Natural killer cell (primary cell): ENCODE measurements around the gene PXDN. TPM values are rescaled to one million over a fixed set of nuclear protein-coding genes. Genes with fewer than 3 reads are reported as not detected.
"Not testable (repeated sequence)": the region's sequence is repeated elsewhere in the genome, so short reads cannot be mapped to it uniquely, and the experiment has no call there.

Source experiments
- ATAC-seq, 3 donors: fragments of 150-1000 bp in 2 of 3; fragments of 200-7000 bp in 1 of 3; cut with Tn5 transposase; 1 replicate in 1 of 3; 2 replicates in 2 of 3; pipeline ENCODE4 v1.10.0; 2021; ENCODE audit warnings: mild to moderate bottlenecking in 2 of 3, moderate library complexity in 2 of 3
- DNase-seq, 2 donors: peaks; one replicate each; pipeline versions ENCODE4 v3.0.0 to v3.0.0-alpha.2; 2013 to 2021; ENCODE audit warnings: mixed read lengths in 1 of 2
- H3K27ac ChIP-seq: one replicate; pipeline ENCODE4 v1.5.1; 2013; ENCODE audit warnings: mild to moderate bottlenecking, low read length
- H3K27me3 ChIP-seq: one replicate; pipeline ENCODE4 v1.6.1; 2013; ENCODE audit warnings: low read length; ENCODE audit not compliant: control insufficient read depth, insufficient read depth
- H3K36me3 ChIP-seq: one replicate; pipeline ENCODE4 v1.6.1; 2013; ENCODE audit warnings: low read length; ENCODE audit not compliant: control insufficient read depth, insufficient read depth
- H3K4me1 ChIP-seq: one replicate; pipeline ENCODE4 v1.6.1; 2013; ENCODE audit warnings: low read length; ENCODE audit not compliant: control insufficient read depth, insufficient read depth
- H3K4me3 ChIP-seq: one replicate; pipeline ENCODE4 v1.5.1; 2013; ENCODE audit warnings: low read length
- H3K9me3 ChIP-seq: one replicate; pipeline ENCODE4 v1.6.1; 2013; ENCODE audit warnings: low read length; ENCODE audit not compliant: control insufficient read depth, insufficient read depth
- H3K27ac Mint-ChIP-seq, 2 donors: one replicate each; pipeline ENCODE4 v1.8.0; 2022; ENCODE audit warnings: mild to moderate bottlenecking in 2 of 2, mixed read lengths in 2 of 2, moderate library complexity in 1 of 2
- H3K27me3 Mint-ChIP-seq, 2 donors: one replicate each; pipeline ENCODE4 v1.8.0; 2022; ENCODE audit warnings: low read depth in 2 of 2, mixed read lengths in 2 of 2
- H3K36me3 Mint-ChIP-seq: one replicate; pipeline ENCODE4 v1.8.0; 2022; ENCODE audit warnings: mixed read lengths
- H3K4me1 Mint-ChIP-seq, 2 donors: one replicate each; pipeline ENCODE4 v1.8.0; 2022; ENCODE audit warnings: mixed read lengths in 2 of 2
- H3K4me3 Mint-ChIP-seq: one replicate; pipeline ENCODE4 v1.8.0; 2022; ENCODE audit warnings: mild to moderate bottlenecking, moderate library complexity, mixed read lengths
- H3K9me3 Mint-ChIP-seq, 2 donors: one replicate each; pipeline ENCODE4 v1.8.0; 2022; ENCODE audit warnings: mixed read lengths in 2 of 2
- WGBS: methylation state at CpG from one replicate; pipeline ENCODE4 v1.1.7; 2013; ENCODE audit warnings: missing lambda C conversion rate; ENCODE audit not compliant: insufficient coverage; 5-methylcytosine and 5-hydroxymethylcytosine counted together
- intact Hi-C: fragments of 100-400 bp; cut with micrococcal nuclease; formaldehyde crosslinking; loops from one replicate; pipeline ENCODE4 v1.14.2; 2022
- total RNA-seq, 4 donors: library from RNA; stranded (reverse); fragments of 120-200 nt in 1 of 4; gene quantifications; one replicate each; pipeline versions ENCODE4 v1.2.3 to v1.2.4, GENCODE V29; 2013 to 2022
- TF ChIP-seq, protein P1 (sequence below): fragments of 200-600 bp; IDR thresholded peaks from one replicate; pipeline ENCODE4 v1.8.0; 2022; ENCODE audit warnings: antibody characterized with exemption

Gene PXDN
- total RNA-seq, 3 donors from 2014 or later (not counting 1 experiment from before 2014, with no cell fraction given) = 2.1 to 3.7 (median 2.5) TPM

DNA sequence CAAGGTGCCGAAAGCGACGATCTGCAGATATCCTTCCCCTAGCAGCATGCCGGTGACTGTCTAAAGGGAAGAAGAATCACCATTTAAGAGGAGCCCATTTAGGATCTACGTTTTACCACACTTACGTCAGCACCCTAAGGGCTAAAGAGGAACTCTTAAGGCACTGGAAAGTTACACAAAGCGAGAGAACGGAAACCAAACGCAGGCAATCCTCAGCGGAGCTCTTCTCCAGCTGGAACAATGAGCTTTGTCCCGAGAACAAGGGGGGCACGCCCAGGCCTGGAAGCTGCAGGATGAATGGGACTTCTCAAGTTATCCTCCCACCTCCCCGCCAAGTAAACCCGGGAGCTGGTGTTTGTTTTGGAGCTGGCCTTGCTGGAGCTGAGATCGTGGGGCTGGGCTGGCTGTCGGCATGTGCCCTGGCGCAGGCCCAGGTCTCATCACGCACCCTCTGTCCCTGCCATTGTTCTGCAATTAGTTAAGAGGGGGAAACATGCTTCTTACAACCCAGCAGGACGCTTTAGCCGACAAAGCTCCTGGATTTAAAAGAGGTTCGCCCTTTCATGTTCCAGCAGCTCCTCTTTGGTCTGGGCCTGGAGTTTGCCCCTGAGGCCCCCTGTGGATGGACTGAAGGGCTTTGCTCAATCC lies 36.4 kb downstream of the PXDN start:
- Histone ChIP-seq H3K4me1 (no peaks in the 10 kb centered on the region), H3K9me3 (no peaks in the 10 kb centered on the region), H3K4me3 (no peak overlapping the region), H3K27ac (no peak overlapping the region), H3K36me3 (no peaks in the 10 kb centered on the region), H3K27me3 (no peaks in the 10 kb centered on the region)
- Mint-ChIP-seq H3K27me3 (no peaks in the 10 kb centered on the region), H3K9me3 (no peaks in the 10 kb centered on the region), H3K36me3 (no peaks in the 10 kb centered on the region), H3K4me3 (no peak overlapping the region), H3K4me1 (no peaks in the 10 kb centered on the region), H3K27ac (no peak overlapping the region)
- intact Hi-C loops = no loop called here
- TF ChIP-seq, protein P1, sequence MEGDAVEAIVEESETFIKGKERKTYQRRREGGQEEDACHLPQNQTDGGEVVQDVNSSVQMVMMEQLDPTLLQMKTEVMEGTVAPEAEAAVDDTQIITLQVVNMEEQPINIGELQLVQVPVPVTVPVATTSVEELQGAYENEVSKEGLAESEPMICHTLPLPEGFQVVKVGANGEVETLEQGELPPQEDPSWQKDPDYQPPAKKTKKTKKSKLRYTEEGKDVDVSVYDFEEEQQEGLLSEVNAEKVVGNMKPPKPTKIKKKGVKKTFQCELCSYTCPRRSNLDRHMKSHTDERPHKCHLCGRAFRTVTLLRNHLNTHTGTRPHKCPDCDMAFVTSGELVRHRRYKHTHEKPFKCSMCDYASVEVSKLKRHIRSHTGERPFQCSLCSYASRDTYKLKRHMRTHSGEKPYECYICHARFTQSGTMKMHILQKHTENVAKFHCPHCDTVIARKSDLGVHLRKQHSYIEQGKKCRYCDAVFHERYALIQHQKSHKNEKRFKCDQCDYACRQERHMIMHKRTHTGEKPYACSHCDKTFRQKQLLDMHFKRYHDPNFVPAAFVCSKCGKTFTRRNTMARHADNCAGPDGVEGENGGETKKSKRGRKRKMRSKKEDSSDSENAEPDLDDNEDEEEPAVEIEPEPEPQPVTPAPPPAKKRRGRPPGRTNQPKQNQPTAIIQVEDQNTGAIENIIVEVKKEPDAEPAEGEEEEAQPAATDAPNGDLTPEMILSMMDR = no peak
- DNase-seq (no peak), ATAC-seq (no peak)
- WGBS = 43% methylated on average over 21 of the region's 21 CpGs

DNA sequence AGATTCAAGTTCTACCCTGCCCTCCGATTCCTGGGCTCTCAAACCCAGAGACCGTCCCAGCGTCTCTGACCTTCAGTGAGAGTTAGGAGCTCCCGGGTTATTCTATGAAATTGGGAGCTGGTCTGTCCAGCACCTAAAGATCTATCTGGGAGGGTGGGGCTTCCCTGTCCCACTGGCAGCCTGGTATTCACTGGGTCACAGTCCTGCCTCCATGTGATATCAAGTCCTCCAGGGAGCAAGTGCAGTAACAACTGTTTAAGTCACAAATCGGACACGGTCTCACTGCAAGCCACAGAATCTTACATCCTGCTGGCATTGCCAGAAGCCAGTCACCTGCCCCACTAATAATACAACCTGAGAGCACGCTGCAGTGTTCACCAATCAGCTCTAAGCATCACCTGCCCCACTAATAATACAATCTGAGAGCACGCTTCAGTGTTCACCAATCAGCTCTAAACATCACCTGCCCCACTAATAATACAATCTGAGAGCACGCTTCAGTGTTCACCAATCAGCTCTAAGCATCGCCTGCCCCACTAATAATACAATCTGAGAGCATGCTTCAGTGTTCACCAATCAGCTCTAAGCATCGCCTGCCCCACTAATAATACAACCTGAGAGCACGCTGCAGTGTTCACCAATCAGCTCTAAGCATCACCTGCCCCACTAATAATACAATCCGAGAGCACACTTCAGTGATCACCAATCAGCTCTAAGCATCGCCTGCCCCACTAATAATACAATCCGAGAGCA lies 38.0 kb downstream of the PXDN start:
- H3K9me3 Mint-ChIP-seq, H3K4me3 Mint-ChIP-seq, H3K9me3 ChIP-seq, H3K4me1 Mint-ChIP-seq, intact Hi-C loops, H3K27me3 Mint-ChIP-seq, H3K4me1 ChIP-seq, H3K36me3 Mint-ChIP-seq, H3K36me3 ChIP-seq, H3K4me3 ChIP-seq, DNase-seq, H3K27ac Mint-ChIP-seq, H3K27ac ChIP-seq, ATAC-seq, H3K27me3 ChIP-seq: not testable (repeated sequence)
- 83% methylated on average over 14 of the region's 15 CpGs for WGBS

DNA sequence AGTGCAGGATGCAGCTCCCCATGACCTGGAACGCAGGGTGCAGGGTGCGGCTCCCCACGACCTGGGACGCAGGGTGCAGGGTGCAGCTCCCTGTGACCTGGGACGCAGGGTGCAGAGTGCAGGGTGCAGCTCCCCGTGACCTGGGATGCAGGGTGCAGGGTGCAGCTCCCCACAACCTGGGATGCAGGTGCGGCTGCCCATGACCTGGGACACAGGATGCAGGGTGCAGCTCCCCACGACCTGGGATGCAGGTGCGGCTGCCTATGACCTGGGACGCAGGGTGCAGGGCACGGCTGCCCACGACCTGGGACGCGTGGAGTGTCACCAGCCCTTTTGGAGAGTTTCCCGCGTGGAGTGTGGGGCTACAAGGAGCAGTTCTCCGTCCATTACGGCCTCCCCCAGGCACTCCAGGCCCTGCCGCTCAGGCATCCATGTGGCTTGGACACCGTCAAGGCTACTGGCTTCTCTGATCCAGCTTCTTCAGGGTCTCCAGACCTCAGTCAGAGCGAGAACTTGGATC lies 38.7 kb downstream of the PXDN start:
- H3K4me1 ChIP-seq = no peaks in the 10 kb centered on the region
- intact Hi-C loops = no loop called here
- 94% methylated on average over 21 of the region's 21 CpGs for WGBS
- no peaks in the 10 kb centered on the region for H3K9me3 ChIP-seq
- no peak overlapping the region for H3K4me3 Mint-ChIP-seq
- no peaks in the 10 kb centered on the region for H3K4me1 Mint-ChIP-seq
- H3K36me3 ChIP-seq = no peaks in the 10 kb centered on the region
- H3K27me3 ChIP-seq = no peaks in the 10 kb centered on the region
- H3K4me3 ChIP-seq = no peak overlapping the region
- H3K9me3 Mint-ChIP-seq = no peaks in the 10 kb centered on the region
- no peaks in the 10 kb centered on the region for H3K36me3 Mint-ChIP-seq
- ATAC-seq = no peak
- no peak overlapping the region for H3K27ac ChIP-seq
- H3K27ac Mint-ChIP-seq = no peak overlapping the region
- TF ChIP-seq, protein P1 = no peak
- DNase-seq = no peak
- H3K27me3 Mint-ChIP-seq = no peaks in the 10 kb centered on the region
